ENCODE measurements around the gene SOX30.

- TF ChIP-seq CTCF (conservative IDR thresholded peaks at IDR 0.05; ENCODE audit: low read length) (no peak), EZH2phosphoT487 (IDR thresholded peaks at IDR 0.05; ENCODE audit: borderline replicate concordance, low read depth, low read length) (no peak)
Measured at GRCh38 chr5:157659868-157660660, 7.8 kb upstream of the SOX30 start.
